ENCODE data around the gene BSPRY. TPM values are rescaled to one million over a fixed set of nuclear protein-coding genes. Genes with fewer than 3 reads are reported as not detected.
A peak's percentile ranks its signal among the peaks of the same experiment; 100 is the strongest.

The BSPRY gene
- total and polyA plus RNA-seq, 2 of the 13 experiments (the other 11 are each of a cell fraction or from before 2014, with no cell fraction given): 0.09 to 0.26 TPM

- TF ChIP-seq ZNF605 (CRISPR knock-in tag; IDR thresholded peaks at IDR 0.05) (peak; percentile 50; the same call in 1 of the 2 replicates), NR2F6 (IDR thresholded peaks at IDR 0.05) (peak; percentile 70), NR2F6 (CRISPR knock-in tag; IDR thresholded peaks at IDR 0.05) (peak; percentile 86), ZNF615 (CRISPR knock-in tag; IDR thresholded peaks at IDR 0.05; ENCODE audit: borderline replicate concordance) (no peak), MAFK (conservative IDR thresholded peaks at IDR 0.05 in 1 of 2, IDR thresholded peaks at IDR 0.05 in 1 of 2; ENCODE audit: low read length in 2 of 2) (no peak), KLF11 (CRISPR knock-in tag; IDR thresholded peaks at IDR 0.05) (no peak), BHLHE40 (IDR thresholded peaks at IDR 0.05; ENCODE audit: low read length) (no peak), PBX3 (CRISPR knock-in tag; IDR thresholded peaks at IDR 0.05; ENCODE audit: borderline replicate concordance) (no peak), GABPB1 (CRISPR knock-in tag; IDR thresholded peaks at IDR 0.05) (no peak; the same call in 1 of the 2 replicates), SRF (IDR thresholded peaks at IDR 0.05; ENCODE audit: low read depth, low read length) (no peak), ZNF816 (CRISPR knock-in tag; IDR thresholded peaks at IDR 0.05; ENCODE audit: borderline replicate concordance) (0 out of 2 replicates have a peak, but pooled peaks have one; percentile 23)
- TF ChIP-seq, protein P1, sequence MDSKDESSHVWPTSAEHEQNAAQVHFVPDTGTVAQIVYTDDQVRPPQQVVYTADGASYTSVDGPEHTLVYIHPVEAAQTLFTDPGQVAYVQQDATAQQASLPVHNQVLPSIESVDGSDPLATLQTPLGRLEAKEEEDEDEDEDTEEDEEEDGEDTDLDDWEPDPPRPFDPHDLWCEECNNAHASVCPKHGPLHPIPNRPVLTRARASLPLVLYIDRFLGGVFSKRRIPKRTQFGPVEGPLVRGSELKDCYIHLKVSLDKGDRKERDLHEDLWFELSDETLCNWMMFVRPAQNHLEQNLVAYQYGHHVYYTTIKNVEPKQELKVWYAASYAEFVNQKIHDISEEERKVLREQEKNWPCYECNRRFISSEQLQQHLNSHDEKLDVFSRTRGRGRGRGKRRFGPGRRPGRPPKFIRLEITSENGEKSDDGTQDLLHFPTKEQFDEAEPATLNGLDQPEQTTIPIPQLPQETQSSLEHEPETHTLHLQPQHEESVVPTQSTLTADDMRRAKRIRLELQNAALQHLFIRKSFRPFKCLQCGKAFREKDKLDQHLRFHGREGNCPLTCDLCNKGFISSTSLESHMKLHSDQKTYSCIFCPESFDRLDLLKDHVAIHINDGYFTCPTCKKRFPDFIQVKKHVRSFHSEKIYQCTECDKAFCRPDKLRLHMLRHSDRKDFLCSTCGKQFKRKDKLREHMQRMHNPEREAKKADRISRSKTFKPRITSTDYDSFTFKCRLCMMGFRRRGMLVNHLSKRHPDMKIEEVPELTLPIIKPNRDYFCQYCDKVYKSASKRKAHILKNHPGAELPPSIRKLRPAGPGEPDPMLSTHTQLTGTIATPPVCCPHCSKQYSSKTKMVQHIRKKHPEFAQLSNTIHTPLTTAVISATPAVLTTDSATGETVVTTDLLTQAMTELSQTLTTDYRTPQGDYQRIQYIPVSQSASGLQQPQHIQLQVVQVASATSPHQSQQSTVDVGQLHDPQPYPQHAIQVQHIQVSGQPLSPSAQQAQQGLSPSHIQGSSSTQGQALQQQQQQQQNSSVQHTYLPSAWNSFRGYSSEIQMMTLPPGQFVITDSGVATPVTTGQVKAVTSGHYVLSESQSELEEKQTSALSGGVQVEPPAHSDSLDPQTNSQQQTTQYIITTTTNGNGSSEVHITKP (CRISPR knock-in tag; IDR thresholded peaks at IDR 0.05; ENCODE audit: low read depth): 0 out of 2 replicates have a peak, but pooled peaks have one; percentile 59
- TF ChIP-seq, protein P2, sequence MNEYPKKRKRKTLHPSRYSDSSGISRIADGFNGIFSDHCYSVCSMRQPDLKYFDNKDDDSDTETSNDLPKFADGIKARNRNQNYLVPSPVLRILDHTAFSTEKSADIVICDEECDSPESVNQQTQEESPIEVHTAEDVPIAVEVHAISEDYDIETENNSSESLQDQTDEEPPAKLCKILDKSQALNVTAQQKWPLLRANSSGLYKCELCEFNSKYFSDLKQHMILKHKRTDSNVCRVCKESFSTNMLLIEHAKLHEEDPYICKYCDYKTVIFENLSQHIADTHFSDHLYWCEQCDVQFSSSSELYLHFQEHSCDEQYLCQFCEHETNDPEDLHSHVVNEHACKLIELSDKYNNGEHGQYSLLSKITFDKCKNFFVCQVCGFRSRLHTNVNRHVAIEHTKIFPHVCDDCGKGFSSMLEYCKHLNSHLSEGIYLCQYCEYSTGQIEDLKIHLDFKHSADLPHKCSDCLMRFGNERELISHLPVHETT (CRISPR knock-in tag; conservative IDR thresholded peaks at IDR 0.05): 0 out of 2 replicates have a peak, but pooled peaks have one; percentile 40
Observed at GRCh38 chr9:113395000-113395861, 45.9 kb downstream of the BSPRY start (continued).
